Measurements from ENCODE around the gene VPS13D. TPM values are rescaled to one million over a fixed set of nuclear protein-coding genes. Genes with fewer than 3 reads are reported as not detected.

The VPS13D gene
- total and polyA plus RNA-seq, 2 experiments from 2014 or later, result 10.7 to 34.9 TPM

DNA sequence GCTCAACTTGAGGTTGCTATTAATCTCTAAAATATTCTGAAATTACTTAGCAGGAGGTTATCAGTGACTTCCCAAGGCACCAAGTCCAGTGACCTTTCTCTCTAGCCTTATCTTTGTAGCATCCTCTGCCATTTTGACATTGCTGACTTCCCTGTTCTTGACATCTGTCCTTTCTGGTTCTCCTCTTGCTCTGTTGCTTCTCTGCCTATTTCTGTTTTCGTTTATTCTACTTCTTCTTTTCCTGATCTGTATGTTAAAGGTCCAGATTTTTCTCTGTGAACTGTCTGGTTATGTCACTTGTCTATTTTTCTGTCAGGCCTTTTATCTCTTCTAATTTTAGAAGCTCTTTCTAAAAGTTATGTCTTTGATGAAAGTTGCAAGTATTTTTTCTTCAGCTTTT, 178.8 kb downstream of the VPS13D start (continued):
- TF ChIP-seq, protein P1, sequence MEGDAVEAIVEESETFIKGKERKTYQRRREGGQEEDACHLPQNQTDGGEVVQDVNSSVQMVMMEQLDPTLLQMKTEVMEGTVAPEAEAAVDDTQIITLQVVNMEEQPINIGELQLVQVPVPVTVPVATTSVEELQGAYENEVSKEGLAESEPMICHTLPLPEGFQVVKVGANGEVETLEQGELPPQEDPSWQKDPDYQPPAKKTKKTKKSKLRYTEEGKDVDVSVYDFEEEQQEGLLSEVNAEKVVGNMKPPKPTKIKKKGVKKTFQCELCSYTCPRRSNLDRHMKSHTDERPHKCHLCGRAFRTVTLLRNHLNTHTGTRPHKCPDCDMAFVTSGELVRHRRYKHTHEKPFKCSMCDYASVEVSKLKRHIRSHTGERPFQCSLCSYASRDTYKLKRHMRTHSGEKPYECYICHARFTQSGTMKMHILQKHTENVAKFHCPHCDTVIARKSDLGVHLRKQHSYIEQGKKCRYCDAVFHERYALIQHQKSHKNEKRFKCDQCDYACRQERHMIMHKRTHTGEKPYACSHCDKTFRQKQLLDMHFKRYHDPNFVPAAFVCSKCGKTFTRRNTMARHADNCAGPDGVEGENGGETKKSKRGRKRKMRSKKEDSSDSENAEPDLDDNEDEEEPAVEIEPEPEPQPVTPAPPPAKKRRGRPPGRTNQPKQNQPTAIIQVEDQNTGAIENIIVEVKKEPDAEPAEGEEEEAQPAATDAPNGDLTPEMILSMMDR (conservative IDR thresholded peaks at IDR 0.05; ENCODE audit: low read depth in 2 of 2), result no peak
- TF ChIP-seq CREB1 (CRISPR knock-in tag; IDR thresholded peaks at IDR 0.05; ENCODE audit: low read depth) (no peak), ZNF114 (CRISPR knock-in tag; IDR thresholded peaks at IDR 0.05) (no peak), POLR2AphosphoS5 (IDR thresholded peaks at IDR 0.05; ENCODE audit: low read depth) (no peak), NANOG (IDR thresholded peaks at IDR 0.05; ENCODE audit: borderline replicate concordance) (no peak)
- TF ChIP-seq, protein P2, sequence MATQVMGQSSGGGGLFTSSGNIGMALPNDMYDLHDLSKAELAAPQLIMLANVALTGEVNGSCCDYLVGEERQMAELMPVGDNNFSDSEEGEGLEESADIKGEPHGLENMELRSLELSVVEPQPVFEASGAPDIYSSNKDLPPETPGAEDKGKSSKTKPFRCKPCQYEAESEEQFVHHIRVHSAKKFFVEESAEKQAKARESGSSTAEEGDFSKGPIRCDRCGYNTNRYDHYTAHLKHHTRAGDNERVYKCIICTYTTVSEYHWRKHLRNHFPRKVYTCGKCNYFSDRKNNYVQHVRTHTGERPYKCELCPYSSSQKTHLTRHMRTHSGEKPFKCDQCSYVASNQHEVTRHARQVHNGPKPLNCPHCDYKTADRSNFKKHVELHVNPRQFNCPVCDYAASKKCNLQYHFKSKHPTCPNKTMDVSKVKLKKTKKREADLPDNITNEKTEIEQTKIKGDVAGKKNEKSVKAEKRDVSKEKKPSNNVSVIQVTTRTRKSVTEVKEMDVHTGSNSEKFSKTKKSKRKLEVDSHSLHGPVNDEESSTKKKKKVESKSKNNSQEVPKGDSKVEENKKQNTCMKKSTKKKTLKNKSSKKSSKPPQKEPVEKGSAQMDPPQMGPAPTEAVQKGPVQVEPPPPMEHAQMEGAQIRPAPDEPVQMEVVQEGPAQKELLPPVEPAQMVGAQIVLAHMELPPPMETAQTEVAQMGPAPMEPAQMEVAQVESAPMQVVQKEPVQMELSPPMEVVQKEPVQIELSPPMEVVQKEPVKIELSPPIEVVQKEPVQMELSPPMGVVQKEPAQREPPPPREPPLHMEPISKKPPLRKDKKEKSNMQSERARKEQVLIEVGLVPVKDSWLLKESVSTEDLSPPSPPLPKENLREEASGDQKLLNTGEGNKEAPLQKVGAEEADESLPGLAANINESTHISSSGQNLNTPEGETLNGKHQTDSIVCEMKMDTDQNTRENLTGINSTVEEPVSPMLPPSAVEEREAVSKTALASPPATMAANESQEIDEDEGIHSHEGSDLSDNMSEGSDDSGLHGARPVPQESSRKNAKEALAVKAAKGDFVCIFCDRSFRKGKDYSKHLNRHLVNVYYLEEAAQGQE (IDR thresholded peaks at IDR 0.05; ENCODE audit: unreplicated experiment), result no peak
- TF ChIP-seq, protein P3, sequence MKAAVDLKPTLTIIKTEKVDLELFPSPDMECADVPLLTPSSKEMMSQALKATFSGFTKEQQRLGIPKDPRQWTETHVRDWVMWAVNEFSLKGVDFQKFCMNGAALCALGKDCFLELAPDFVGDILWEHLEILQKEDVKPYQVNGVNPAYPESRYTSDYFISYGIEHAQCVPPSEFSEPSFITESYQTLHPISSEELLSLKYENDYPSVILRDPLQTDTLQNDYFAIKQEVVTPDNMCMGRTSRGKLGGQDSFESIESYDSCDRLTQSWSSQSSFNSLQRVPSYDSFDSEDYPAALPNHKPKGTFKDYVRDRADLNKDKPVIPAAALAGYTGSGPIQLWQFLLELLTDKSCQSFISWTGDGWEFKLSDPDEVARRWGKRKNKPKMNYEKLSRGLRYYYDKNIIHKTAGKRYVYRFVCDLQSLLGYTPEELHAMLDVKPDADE (IDR thresholded peaks at IDR 0.05), result no peak

DNA sequence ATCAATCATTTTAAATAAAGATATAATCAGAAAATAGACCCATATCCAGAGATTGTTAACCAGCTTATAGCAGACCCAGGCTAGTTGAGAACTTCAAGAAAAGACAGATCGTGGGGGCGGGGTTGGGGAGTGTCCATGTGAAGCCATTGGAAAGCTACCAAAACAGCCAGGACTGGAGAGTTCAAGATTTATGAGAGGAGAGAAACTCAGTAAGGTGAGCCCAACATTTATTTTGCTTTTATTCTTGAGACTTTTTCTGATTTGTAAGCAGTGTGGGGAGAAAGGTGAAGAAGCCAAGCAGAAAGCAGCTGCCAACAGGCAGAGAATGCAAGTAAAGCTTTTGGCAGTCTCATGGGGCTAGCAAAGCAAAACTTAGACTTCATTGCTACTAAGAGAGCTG, 179.9 kb downstream of the VPS13D start:
- H3K36me3 Mint-ChIP-seq (ENCODE audit: low read depth), result peaks cover 16% of the 10 kb centered on the region
- H3K4me1 Mint-ChIP-seq, result peaks cover 11% of the 10 kb centered on the region; the same call in 2 of the 3 replicates
- no peak overlapping the region for H3K27ac Mint-ChIP-seq
- H3K4me3 ChIP-seq, result no peak overlapping the region
- H3K9me2 ChIP-seq (ENCODE audit: insufficient read depth), result no peaks in the 10 kb centered on the region
- no peaks in the 10 kb centered on the region for H3K27me3 Mint-ChIP-seq (ENCODE audit: insufficient read depth, low read depth, poor library complexity)
- no peaks in the 10 kb centered on the region for H3F3A ChIP-seq (replicated peaks; ENCODE audit: low read depth)
- peaks cover 8% of the 10 kb centered on the region for H3K9me3 Mint-ChIP-seq
- no peaks in the 10 kb centered on the region for H3K27me3 ChIP-seq (ENCODE audit: insufficient read depth)
- H4K20me1 ChIP-seq (replicated peaks; ENCODE audit: insufficient read depth), result no peaks in the 10 kb centered on the region
- H2AFZ ChIP-seq, result no peak overlapping the region
- H3K79me2 ChIP-seq (replicated peaks; ENCODE audit: insufficient read depth), result no peaks in the 10 kb centered on the region
- H3K4me3 Mint-ChIP-seq, result no peak overlapping the region
- ATAC-seq (no peak), DNase-seq (ENCODE audit: low spot score) (no peak)
- H3K36me3 ChIP-seq (ENCODE audit: insufficient read depth), result no peaks in the 10 kb centered on the region; the same call in 1 of the 2 replicates
- 0 out of 2 replicates have a peak, but pooled peaks cover 5% of the 10 kb centered on the region for H3K4me1 ChIP-seq (ENCODE audit: insufficient read depth)
- no peak overlapping the region for H3K4me2 ChIP-seq
- no peak overlapping the region for H3K27ac ChIP-seq (ENCODE audit: low read depth)
- TF ChIP-seq EZH2 (IDR thresholded peaks at IDR 0.05; ENCODE audit: low read depth, unreplicated experiment) (no peak), NANOG (IDR thresholded peaks at IDR 0.05; ENCODE audit: borderline replicate concordance) (no peak), EZH2phosphoT487 (IDR thresholded peaks at IDR 0.05; ENCODE audit: unreplicated experiment) (no peak), ZNF331 (CRISPR knock-in tag; IDR thresholded peaks at IDR 0.05; ENCODE audit: low read depth) (no peak), POLR2AphosphoS5 (IDR thresholded peaks at IDR 0.05; ENCODE audit: low read depth) (no peak)
- TF ChIP-seq, protein P3 (IDR thresholded peaks at IDR 0.05), result no peak
- TF ChIP-seq, protein P4, sequence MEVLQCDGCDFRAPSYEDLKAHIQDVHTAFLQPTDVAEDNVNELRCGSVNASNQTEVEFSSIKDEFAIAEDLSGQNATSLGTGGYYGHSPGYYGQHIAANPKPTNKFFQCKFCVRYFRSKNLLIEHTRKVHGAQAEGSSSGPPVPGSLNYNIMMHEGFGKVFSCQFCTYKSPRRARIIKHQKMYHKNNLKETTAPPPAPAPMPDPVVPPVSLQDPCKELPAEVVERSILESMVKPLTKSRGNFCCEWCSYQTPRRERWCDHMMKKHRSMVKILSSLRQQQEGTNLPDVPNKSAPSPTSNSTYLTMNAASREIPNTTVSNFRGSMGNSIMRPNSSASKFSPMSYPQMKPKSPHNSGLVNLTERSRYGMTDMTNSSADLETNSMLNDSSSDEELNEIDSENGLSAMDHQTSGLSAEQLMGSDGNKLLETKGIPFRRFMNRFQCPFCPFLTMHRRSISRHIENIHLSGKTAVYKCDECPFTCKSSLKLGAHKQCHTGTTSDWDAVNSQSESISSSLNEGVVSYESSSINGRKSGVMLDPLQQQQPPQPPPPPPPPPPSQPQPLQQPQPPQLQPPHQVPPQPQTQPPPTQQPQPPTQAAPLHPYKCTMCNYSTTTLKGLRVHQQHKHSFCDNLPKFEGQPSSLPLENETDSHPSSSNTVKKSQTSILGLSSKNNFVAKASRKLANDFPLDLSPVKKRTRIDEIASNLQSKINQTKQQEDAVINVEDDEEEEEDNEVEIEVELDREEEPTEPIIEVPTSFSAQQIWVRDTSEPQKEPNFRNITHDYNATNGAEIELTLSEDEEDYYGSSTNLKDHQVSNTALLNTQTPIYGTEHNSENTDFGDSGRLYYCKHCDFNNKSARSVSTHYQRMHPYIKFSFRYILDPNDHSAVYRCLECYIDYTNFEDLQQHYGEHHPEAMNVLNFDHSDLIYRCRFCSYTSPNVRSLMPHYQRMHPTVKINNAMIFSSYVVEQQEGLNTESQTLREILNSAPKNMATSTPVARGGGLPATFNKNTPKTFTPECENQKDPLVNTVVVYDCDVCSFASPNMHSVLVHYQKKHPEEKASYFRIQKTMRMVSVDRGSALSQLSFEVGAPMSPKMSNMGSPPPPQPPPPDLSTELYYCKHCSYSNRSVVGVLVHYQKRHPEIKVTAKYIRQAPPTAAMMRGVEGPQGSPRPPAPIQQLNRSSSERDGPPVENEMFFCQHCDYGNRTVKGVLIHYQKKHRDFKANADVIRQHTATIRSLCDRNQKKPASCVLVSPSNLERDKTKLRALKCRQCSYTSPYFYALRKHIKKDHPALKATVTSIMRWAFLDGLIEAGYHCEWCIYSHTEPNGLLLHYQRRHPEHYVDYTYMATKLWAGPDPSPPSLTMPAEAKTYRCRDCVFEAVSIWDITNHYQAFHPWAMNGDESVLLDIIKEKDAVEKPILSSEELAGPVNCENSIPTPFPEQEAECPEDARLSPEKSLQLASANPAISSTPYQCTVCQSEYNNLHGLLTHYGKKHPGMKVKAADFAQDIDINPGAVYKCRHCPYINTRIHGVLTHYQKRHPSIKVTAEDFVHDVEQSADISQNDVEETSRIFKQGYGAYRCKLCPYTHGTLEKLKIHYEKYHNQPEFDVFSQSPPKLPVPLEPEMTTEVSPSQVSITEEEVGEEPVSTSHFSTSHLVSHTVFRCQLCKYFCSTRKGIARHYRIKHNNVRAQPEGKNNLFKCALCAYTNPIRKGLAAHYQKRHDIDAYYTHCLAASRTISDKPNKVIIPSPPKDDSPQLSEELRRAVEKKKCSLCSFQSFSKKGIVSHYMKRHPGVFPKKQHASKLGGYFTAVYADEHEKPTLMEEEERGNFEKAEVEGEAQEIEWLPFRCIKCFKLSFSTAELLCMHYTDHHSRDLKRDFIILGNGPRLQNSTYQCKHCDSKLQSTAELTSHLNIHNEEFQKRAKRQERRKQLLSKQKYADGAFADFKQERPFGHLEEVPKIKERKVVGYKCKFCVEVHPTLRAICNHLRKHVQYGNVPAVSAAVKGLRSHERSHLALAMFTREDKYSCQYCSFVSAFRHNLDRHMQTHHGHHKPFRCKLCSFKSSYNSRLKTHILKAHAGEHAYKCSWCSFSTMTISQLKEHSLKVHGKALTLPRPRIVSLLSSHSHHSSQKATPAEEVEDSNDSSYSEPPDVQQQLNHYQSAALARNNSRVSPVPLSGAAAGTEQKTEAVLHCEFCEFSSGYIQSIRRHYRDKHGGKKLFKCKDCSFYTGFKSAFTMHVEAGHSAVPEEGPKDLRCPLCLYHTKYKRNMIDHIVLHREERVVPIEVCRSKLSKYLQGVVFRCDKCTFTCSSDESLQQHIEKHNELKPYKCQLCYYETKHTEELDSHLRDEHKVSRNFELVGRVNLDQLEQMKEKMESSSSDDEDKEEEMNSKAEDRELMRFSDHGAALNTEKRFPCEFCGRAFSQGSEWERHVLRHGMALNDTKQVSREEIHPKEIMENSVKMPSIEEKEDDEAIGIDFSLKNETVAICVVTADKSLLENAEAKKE (CRISPR knock-in tag; IDR thresholded peaks at IDR 0.05), result no peak

All from GM23338 (cell line).